ENCODE measurements around the gene DIP2A. TPM values are rescaled to one million over a fixed set of nuclear protein-coding genes. Genes with fewer than 3 reads are reported as not detected.
"Not testable (repeated sequence)": the region's sequence is repeated elsewhere in the genome, so short reads cannot be mapped to it uniquely, and the experiment has no call there.

Gene DIP2A
- total RNA-seq, 4 donors from 2014 or later, result 19.9 to 40.8 (median 31.1) TPM

DNA sequence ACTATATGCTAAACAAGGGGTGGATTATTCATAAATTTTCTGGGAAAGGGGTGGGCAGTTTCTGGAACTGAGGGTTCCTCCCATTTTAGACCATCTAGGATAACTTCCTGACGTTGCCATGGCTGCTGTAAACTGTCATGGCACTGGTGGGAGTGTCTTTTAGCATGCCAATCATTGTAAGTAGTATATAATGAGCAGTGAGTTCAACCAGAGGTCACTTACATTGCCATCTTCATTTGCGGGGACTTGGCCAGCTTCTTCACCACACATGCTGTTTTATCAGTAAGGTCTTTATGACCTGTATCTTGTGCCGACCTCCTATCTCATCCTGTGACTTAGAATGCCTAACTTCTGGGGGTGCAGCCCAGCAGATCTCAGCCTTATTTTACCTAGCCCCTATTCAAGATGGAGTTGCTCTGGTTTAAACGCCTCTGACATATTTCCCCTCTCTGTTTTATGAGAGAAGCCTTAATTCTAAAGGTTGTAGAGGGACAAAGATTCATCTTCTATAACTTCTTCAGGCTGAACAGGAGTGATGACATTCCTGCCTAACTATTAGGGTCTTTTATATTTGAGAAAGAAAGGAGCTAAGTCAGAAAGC, 60.4 kb downstream of the DIP2A start:
- TF ChIP-seq, protein P1, sequence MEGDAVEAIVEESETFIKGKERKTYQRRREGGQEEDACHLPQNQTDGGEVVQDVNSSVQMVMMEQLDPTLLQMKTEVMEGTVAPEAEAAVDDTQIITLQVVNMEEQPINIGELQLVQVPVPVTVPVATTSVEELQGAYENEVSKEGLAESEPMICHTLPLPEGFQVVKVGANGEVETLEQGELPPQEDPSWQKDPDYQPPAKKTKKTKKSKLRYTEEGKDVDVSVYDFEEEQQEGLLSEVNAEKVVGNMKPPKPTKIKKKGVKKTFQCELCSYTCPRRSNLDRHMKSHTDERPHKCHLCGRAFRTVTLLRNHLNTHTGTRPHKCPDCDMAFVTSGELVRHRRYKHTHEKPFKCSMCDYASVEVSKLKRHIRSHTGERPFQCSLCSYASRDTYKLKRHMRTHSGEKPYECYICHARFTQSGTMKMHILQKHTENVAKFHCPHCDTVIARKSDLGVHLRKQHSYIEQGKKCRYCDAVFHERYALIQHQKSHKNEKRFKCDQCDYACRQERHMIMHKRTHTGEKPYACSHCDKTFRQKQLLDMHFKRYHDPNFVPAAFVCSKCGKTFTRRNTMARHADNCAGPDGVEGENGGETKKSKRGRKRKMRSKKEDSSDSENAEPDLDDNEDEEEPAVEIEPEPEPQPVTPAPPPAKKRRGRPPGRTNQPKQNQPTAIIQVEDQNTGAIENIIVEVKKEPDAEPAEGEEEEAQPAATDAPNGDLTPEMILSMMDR (IDR thresholded peaks at IDR 0.05), result no peak
- TF ChIP-seq EP300 (IDR thresholded peaks at IDR 0.05), result no peak
- TF ChIP-seq POLR2A (IDR thresholded peaks at IDR 0.05), result no peak
- TF ChIP-seq POLR2AphosphoS5 (IDR thresholded peaks at IDR 0.05), result no peak
- Histone ChIP-seq H3K9me3 (no peaks in the 10 kb centered on the region), H3K4me3 (no peak overlapping the region), H3K27me3 (no peaks in the 10 kb centered on the region), H3K4me1 (peaks cover 0 to 18% (median 0%) of the 10 kb centered on the region in 3 donors), H3K27ac (no peak overlapping the region), H3K36me3 (peaks cover 0 to 32% of the 10 kb centered on the region in 2 donors)
- ATAC-seq, result no peak
- WGBS, 2 donors (ENCODE audit: low coverage in 1 of 2), result 81 to 88% methylated on average over 1 to 4 of the region's 4 CpGs

DNA sequence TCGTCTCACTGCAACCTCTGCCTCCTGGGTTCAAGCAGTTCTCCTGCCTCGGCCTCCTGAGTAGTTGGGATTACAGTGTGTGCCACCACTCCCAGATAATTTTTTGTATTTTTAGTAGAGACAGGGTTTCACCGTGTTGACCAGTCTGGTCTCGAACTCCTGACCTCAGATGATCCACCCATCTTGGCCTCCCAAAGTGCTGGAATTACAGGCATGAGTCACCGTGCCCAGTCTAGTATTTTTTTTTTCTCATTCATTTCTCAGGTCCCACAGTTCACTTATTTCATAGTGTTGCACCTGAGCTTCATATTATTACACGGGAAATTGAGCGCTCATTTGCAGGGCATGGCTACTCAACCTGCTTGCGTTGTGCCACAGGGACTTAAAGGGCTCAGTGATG, 68.7 kb downstream of the DIP2A start:
- peaks cover 0 to 41% of the 10 kb centered on the region in 2 donors for H3K36me3 ChIP-seq
- not testable (repeated sequence) for H3K4me1 ChIP-seq, H3K4me3 ChIP-seq, ATAC-seq, H3K27me3 ChIP-seq, H3K9me3 ChIP-seq, H3K27ac ChIP-seq
- 72 to 81% methylated on average over 5 to 8 of the region's 8 CpGs for WGBS, 2 donors (ENCODE audit: low coverage in 1 of 2)

DNA sequence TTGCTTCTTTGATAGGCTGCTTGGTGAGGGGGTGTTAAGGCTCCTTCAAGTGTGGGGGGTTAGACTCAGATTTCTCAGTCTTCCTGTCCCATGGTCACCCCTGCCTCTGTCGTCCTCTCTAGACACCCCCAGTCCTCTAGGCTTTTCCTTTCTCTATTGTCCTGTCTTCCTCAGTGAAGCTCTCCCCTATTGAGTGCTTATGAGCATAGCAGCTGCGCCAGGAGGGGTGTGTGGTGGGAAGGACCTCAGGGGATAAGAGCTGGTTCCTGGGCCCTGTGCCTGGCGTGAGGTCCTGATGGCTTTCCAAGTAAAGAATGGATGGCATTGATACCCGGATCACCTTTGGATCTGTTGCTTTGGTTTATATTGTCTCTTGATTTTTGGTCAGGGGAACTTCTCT, 69.1 kb downstream of the DIP2A start:
- H3K4me1 ChIP-seq, result no peaks in the 10 kb centered on the region
- 88% methylated on average over 3 of the region's 4 CpGs; no CpG with 5 or more reads in 1 of the 2 donors for WGBS, 2 donors (ENCODE audit: low coverage in 1 of 2)
- H3K27me3 ChIP-seq, result no peaks in the 10 kb centered on the region
- H3K4me3 ChIP-seq, result no peak overlapping the region
- ATAC-seq, result no peak
- no peak for TF ChIP-seq EP300 (IDR thresholded peaks at IDR 0.05)
- TF ChIP-seq, protein P1 (IDR thresholded peaks at IDR 0.05), result no peak
- TF ChIP-seq POLR2A (IDR thresholded peaks at IDR 0.05), result no peak
- TF ChIP-seq POLR2AphosphoS5 (IDR thresholded peaks at IDR 0.05), result no peak
- no peak overlapping the region for H3K27ac ChIP-seq
- H3K36me3 ChIP-seq, result peaks cover 0 to 45% of the 10 kb centered on the region in 2 donors
- no peaks in the 10 kb centered on the region for H3K9me3 ChIP-seq

DNA sequence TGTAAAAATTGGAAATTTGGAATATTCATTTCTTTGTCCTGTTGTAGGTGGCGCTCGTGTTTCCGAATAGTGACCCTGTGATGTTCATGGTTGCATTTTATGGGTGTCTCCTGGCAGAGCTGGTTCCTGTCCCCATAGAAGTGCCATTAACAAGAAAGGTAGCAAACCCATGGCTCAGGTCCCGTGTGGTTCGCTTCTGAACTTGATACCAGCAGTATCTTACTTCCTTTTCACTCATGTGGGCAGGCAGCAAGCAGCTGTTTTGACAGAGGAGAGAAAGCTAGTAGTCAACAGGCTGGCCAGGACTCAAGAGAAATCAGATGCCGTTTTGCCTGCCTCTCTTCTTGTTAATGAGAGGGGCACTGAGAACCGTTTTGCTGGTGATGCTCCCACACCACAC, 73.4 kb downstream of the DIP2A start:
- no peak for TF ChIP-seq POLR2AphosphoS5 (IDR thresholded peaks at IDR 0.05)
- TF ChIP-seq, protein P1 (IDR thresholded peaks at IDR 0.05), result no peak
- no peak for TF ChIP-seq EP300 (IDR thresholded peaks at IDR 0.05)
- TF ChIP-seq POLR2A (IDR thresholded peaks at IDR 0.05), result no peak
- 76 to 84% methylated on average over 2 to 7 of the region's 7 CpGs for WGBS, 2 donors (ENCODE audit: low coverage in 1 of 2)
- Histone ChIP-seq H3K4me3 (no peak overlapping the region), H3K4me1 (no peaks in the 10 kb centered on the region), H3K27ac (no peak overlapping the region), H3K27me3 (no peaks in the 10 kb centered on the region), H3K36me3 (peaks cover 0 to 82% of the 10 kb centered on the region in 2 donors), H3K9me3 (no peaks in the 10 kb centered on the region)
- ATAC-seq, result no peak

DNA sequence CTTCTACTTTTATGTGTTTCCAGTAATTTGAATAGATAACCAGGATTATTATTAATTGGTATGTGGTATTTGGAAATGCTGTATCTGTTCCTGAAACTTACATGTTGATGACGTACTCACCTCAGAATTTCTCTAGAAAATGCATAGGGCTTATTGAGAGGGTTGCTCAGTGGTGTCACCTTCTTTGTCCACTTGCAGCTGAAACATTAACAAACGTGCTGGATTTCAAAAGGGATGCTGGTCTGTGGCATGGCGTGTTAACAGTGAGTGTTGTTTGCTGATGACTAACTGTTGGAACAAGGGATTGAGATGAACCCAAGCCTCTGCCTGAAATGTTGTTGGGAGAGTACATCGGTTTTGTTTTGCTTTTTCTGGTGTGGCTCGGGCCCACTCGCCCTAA, 78.3 kb downstream of the DIP2A start:
- 81 to 85% methylated on average over 4 of the region's 6 CpGs for WGBS, 2 donors (ENCODE audit: low coverage in 1 of 2)
- no peaks in the 10 kb centered on the region for H3K4me1 ChIP-seq
- no peak for TF ChIP-seq EP300 (IDR thresholded peaks at IDR 0.05)

DNA sequence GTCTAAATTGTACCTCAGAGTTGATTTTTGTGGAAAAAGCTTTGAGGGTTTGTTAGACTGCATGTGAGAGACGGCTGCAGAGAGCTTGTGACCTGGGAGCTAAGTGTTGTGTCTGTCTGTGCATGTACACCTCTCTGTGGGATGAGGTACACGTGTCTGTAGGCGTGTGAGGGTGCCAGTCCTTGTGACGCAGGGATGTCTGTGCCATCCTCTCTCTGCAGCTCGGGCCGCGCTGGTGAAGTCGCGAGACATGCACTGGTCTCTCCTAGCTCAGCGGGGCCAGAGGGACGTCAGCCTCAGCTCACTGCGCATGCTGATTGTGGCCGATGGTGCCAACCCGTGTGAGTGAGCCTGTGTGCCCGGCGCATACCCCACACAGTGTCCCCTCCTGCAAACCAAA, 79.6 kb downstream of the DIP2A start:
- no peaks in the 10 kb centered on the region for H3K9me3 ChIP-seq
- TF ChIP-seq POLR2A (IDR thresholded peaks at IDR 0.05), result no peak
- TF ChIP-seq, protein P1 (IDR thresholded peaks at IDR 0.05), result no peak
- TF ChIP-seq EP300 (IDR thresholded peaks at IDR 0.05), result no peak
- no peak for TF ChIP-seq POLR2AphosphoS5 (IDR thresholded peaks at IDR 0.05)
- ATAC-seq, result no peak
- H3K4me1 ChIP-seq, result no peaks in the 10 kb centered on the region
- 91 to 95% methylated on average over 4 of the region's 16 CpGs for WGBS, 2 donors (ENCODE audit: low coverage in 1 of 2)
- no peak overlapping the region for H3K27ac ChIP-seq
- H3K27me3 ChIP-seq, result no peaks in the 10 kb centered on the region
- peaks cover 0 to 100% of the 10 kb centered on the region in 2 donors for H3K36me3 ChIP-seq
- no peak overlapping the region for H3K4me3 ChIP-seq

More for the DNA sequence above, 78.3 kb downstream of the DIP2A start:
- no peaks in the 10 kb centered on the region for H3K27me3 ChIP-seq
- no peaks in the 10 kb centered on the region for H3K9me3 ChIP-seq
- no peak overlapping the region for H3K4me3 ChIP-seq
- no peak overlapping the region for H3K27ac ChIP-seq
- ATAC-seq, result no peak
- peaks cover 0 to 99% of the 10 kb centered on the region in 2 donors for H3K36me3 ChIP-seq

Data from gastroesophageal sphincter (tissue), 4 donors.